Activated CD8-positive, alpha-beta memory T cell treated with anti-CD3 and anti-CD28 coated beads, Interleukin-2, amount 50 U/mL, for 1 hour (primary cell): ENCODE results near the gene PNMA6E.
"Not testable (repeated sequence)": the region's sequence is repeated elsewhere in the genome, so short reads cannot be mapped to it uniquely, and the experiment has no call there.

ENCODE experiments used
- DNase-seq: peaks from one replicate; pipeline ENCODE4 v3.0.0-alpha.2; 2020; ENCODE audit errors: extremely low read depth

Gene PNMA6E

DNA sequence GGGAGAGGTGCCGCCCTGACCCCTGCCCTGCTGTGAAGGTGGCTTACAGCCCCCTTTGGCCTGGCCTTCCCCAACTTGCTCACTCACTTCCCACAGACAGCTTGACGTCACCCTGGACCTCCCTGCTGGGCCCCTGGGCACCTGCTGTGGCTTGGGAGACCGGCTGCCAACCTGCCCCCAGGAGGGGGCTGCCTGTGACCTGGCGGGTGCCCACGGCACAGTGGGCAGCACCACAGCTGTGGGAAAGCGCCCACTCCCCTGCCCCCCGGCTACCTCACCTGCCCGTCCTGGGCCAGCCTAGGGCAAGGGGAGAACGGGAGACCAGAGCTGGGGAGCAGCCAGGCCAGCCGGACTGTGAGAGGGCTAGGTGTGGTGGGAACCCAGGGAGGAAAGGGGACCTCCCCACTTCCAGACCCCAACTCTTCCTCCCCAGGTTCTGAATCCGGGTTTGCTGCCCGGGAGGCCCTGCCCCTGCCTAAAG is 7.8 kb upstream of the PNMA6E start:
- no peak for DNase-seq

DNA sequence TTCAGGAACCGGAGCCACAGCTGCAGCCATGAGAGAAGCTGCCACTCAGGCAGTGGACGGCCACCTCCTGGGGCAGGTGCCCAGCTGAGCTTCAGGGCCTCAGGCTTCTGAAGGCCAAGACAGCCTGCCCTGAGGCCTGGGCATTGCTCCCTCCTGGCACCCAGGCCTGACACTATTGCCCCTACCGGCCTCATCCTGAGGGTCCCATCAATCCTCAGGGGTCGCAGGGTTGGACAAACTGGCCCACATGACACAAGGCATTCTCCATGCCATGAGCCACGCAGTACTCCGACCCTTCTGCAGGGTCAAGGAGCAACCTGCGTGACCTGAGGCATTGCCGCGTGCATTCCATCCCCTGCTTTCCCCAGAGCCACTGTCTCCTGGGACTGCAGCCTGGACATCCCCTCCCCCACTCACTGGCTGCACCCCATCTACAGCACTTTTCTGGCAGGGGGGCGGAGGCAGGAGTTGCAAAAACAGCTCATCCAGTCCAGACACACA is 7.1 kb upstream of the PNMA6E start:
- DNase-seq: no peak

DNA sequence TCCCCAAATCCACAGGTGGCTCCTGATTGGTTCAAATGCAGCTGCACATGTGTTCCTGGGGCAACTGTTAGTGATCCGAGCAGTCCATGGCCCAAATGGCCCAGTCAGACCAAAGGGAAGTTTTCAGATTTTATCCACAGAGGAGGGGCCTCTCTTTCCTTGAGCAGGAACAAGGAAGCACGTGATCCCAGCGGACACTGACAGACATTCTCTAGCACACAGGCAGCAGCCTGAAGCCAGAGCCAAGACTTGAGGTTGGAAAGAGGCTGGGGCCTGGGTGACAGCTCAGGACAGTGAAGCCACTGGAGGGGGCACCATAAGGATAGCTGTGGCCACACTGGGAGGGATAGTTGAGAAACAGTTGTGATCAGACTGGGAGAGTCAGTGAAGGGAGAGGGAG is 6.6 kb upstream of the PNMA6E start:
- no peak for DNase-seq

DNA sequence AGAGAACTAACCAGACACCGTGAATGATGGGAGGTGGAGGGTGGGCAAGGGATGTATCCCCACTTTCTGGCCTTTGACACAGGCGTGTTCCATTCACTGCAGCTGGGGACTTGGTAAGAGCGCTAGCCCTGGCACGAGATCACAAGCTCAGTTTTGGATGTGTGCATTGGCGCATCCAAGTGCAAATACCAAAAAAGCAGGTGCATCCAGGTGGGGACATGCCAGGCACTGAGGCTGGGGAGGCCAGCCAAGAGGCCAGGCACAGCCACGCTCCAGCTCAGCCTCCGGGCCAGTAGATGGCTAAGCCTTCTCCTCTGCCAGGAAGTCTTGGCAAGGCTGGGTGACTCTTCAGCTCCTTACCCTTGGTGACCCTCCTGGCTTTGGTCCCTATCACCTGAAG is 5.8 kb upstream of the PNMA6E start:
- DNase-seq: no peak

DNA sequence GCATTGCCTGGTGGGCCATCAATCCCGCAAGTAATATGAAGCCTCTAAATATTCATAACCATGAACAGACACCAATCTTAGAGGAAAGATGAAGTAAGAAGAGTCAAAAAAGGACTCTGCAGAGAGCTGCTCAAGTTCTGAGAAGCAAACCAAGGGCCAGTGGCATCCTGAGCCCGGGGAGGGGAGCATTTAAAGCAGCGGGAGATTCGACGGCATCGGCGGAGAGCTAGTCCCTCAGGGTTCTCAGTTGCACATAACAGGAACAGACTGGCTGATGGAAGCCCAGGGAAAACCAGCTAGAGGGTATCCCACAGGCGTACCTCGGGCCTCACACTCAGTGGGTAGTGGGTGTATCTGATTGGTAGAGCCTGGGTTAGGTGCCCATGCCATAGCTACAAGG is 4.9 kb upstream of the PNMA6E start:
- DNase-seq: no peak

DNA sequence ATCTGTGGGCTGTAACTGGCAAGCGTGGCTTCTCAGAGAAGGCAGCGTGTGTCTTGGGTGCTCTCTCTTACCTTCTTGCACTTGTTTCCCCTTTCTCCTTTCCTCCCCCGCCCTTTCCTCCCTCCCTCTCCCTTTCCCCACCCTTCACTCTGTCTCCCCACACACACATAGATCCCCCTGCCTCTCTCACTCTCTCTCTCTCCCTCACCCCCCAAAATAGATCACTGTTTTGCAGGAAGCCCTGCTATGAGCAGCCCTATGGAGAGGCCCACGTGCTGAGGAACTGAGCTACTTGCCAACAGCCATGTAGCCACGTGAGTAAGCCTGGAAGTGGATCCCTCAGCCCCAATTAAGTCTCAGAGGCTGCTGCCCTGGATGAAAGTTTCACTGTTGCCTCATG is 4.3 kb upstream of the PNMA6E start:
- no peak for DNase-seq

DNA sequence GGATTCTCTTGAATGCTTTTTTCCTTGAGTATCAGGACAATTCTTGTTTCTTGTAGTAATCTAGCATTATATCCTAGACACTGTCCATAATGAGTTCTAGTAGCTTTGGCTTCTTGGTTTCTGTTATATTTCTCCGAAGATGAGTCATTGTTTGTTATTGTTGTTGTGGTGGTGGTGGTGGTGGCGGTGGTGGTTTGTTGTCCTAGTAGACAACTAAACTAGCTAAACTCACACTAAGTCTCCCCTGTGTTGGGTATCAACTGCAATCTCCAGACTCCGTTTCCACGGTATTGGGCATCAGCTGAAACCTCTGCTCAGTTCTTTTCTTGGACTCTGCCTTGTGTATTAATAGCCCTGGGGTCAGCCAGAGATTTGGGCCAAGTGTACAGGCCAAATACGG is 3.2 kb upstream of the PNMA6E start:
- DNase-seq: not testable (repeated sequence)

DNA sequence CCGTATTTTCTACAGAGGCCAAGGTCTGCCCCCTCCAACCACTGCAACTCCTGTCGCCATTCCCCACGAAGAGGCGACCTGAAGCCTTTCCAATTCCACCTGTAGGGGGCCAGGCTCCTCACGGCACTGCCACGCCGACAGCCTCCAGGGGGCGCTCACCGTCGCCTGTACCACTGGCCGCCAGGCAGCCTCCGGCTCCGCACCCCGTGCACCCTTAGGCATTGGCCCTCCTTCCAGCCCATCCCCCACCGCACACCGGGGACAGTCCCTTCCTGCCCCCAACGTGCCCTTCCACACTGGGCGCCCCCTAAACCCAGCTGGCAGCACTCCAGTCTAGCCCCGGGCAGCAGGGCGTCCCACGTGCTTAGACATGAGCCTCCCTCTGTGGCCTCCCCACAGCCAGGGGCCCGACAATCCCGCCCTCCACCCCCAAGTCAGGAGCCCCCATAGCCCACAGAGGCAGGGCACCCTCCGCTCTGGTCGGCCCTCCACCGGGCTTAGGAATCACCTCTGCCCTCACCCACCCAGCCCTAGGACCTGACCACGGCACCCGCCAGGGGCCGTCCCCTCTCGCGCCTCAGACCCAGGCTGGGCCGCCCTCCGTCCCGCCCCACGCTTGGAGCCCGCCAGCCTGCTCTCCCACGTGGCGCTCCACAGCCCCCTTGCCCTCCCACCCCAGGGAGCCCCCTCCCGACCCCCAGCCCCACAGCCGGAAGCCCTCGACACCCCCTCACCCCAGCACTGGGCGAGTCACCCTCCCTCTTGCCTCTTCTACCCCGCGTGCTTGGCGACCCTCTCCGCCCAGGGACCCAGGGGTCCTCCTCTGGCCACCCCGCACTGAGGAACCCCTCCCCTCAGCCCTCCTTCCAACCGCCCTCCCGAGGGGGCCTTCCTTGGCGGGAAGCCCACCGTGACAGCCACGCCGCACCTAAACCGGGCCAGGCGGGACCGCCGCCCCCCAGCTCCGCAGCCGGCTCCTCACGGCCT is 711 bp downstream of the PNMA6E start:
- DNase-seq: no peak

DNA sequence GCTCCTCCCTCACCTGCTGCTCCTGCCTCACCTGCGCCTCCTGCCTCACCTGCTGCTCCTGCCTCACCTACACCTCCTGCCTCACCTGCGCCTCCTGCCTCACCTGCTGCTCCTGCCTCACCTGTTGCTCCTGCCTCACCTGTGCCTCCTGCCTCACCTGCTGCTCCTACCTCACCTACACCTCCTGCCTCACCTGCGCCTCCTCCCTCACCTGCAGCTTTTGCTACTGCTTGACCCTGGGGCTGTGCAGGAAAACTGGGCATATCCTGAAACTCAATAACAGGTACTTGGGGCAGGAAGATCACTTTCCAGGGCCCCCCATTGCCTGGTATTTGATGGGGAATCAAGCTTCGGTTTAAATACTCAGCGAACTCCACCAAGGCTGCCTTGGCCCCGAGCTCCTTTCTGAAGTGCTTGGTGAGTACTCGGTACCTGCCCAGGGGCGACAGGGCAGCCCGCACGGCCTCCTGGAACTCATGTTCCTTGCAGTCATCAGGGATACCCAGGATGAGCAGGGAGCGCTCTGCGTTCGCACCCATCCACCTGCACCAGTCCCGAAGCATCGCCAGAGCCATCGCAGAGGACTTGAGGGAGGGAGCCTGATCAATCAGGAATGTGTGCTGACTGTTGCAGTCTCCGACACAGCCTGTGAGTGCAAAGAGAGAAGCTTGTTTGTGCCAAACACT is 2.7 kb downstream of the PNMA6E start:
- no peak for DNase-seq

DNA sequence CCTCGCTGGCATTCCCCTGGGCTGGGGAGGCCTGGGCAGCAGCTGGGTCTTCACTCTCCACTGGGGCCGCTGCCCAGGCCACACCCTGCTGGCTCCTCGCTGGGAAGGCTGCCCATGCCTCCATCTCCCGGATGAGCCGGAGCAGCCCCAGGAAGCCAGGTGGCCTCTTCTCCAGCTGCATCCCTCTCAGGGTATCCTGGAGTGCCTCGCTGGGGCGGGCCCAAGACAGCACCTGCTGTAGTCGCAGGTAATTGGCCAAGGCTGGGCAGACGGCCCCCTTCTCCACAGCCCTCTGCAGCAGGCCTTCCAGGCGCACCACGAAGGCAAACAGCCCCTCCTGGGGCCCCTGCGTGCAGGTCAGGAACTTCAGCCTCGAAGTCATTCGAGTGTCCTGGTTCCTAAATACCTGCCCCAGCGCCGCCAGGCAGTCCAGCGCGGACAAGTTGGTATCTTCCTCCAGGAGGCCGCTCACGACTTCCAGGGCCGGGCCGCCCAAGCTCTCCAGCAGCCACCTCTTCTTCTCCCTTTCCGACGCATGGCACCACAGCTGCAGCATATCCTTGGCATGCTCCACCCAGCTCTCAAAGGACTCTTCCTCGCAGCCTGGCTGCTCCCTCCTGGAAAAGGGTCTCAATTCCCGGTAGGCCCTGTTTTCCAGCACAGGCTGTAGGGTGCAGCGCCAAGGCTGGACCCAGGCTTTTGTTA is 3.7 kb downstream of the PNMA6E start:
- no peak for DNase-seq

DNA sequence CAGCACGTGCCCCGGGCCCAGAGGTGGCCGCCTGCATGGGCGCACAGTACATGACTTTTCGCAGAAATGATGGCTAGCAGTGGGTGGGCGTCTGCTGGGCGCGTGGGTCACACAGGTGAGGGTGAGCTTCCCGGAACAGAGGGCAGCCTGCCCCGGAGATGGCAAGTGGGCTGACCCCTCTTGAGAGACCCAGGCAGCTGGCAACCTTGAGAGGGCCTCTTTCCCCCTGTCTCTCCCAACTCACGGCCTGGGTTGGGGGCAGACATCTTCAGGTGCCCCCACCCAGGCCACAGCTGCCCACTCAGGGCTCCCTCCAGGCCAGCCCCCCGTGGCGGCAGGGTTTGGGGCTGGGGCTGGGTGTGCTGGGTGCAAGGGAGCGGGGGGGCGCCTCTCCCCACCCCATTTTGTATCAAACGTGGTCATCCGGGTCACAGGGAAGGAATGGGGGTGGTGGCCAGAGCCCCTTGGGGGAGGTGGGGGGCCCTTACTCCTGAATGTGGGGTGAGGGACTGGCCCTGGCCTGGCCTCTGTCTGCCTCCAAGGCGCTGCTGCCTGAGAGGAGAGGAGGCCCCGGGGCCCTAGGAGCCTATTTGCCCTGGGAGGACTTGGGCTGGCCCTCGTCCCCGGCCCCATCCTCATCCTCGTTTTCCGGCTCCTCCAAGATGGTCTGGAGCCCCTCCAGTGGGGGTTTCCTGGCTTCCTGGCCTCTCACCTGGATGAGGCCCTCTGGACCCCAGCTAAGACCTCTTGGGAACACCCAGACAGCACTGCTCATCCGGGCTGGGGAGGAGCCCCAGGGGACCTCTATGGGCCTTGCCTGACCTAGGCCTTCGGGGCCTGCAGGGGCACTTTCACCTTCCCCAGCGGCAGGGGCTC is 4.6 kb downstream of the PNMA6E start:
- DNase-seq: no peak

DNA sequence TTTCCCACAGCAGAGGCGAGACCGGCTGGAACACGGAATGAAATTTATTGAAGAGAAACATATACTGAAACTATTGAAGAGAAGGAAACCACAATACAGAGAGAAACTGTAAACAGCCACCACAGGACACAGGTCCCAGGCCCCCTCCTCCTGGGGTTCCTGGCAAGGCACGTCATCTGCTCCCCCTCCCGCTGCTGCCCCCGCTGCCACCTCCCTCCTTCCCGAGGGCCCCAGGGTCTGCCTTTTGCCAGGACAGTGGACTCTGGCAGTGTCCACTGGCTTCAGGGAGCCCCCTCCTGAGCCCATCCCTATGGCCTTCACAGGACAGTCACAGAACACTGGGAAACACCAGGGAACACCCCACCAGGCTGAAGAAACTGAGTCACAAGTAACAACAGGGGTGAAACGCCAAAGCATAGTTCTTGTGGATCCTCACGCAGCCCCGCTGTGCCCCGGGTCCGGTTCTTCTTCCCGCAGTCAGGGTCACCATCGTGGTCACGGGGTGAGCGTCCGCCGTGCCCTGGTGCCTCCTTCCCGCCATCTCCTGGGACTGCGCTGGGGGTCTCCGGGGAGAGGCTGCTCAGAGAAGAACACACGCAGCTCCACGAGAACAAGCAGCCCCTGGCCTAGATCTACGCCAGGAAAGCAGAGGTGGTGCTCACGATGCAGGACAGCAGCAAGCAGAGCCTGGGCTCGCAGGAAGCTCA is 5.4 kb downstream of the PNMA6E start:
- DNase-seq: no peak

DNA sequence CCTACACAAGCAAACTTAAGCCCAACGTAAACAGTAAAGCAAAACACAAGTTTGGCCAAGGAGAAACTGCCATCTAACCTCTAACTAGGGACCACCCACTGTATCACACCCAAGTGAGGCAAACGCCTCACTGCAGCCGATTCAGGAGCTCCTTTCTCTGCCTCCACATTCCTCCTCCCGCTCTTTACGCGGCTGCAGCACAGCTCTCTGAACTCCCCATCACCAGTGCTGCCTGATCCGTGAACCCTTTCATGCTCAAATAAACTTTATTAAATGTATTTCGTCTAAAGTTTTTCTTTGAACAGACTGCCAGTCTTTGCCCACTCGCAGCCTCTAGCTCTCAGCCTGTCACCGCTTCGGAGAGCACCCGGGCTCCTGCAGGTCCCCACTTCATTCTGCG is 6.5 kb downstream of the PNMA6E start:
- DNase-seq: no peak

DNA sequence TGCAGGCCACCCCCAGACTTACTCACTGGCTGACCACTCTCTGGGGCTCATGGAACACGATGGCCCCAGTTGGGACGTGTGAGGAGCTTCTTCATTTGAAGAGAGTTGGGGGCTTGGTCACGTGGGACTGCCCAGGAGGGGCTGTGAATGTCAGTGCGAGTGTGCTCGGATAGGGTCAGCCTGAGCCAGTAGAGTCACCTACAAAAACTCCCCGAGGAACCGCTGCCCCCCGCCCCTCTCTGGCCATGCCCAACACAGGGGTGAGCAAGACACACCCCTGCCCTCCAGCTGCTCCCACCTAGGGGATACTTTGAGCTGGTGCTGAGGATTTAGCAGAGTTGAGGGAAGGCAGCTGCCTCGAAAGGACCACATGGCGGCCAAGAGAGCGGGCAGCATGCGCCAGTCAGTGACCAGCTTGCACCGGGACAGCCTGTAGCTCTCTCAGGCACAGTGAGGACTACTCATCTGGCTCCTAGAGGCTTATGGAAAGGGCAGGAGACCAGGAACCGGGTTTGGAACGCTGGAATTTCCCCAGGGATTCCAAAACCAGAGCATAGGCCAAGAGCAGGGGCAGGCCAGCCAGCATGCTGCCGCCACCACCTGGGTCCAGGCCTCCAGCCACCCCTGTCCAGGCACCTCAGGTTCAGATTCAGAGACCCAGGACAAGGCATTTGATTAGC is 8.4 kb downstream of the PNMA6E start:
- no peak for DNase-seq

DNA sequence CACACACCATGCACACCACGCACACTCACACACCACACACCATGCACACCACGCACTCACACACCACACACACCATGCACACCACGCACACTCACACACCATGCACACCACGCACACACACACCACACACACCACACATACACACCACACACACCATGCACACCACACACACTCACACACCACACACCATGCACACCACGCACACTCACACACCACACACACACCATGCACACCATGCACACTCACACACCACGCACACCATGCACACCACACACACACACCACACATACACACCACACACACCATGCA is 11.7 kb downstream of the PNMA6E start:
- not testable (repeated sequence) for DNase-seq

DNA sequence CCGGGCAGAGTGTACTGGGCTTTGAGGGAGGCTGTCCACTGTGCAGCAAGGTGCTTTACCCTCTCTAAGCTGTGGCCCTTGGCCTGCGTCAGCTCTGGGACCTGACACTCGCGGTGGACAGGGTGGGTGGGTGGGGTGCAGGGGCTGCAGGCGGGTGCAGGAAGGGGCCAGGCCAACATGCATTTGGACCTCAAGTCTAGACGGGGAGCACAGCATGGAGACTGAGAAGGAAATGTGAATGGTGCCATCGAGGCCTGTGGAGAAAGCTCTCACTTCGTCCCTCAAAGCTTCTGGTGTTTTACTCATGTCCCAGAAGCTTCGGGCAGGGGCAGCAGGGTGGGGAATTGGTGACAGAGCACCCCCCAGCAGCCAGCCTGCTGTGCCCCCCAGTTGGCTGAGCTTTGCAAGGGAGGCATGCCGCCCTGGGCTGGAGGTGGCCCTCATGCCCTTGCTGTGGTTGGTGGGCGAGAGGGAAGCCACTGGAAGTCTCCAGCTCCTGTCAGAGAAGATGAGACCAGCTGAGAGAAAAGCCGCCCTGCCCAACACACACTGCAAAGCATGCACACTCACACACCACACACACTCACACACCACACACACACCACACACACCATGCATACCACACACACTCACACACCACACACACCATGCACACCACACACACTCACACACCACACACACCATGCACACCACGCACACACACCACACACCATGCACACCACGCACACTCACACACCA is 12.3 kb downstream of the PNMA6E start:
- DNase-seq: no peak

DNA sequence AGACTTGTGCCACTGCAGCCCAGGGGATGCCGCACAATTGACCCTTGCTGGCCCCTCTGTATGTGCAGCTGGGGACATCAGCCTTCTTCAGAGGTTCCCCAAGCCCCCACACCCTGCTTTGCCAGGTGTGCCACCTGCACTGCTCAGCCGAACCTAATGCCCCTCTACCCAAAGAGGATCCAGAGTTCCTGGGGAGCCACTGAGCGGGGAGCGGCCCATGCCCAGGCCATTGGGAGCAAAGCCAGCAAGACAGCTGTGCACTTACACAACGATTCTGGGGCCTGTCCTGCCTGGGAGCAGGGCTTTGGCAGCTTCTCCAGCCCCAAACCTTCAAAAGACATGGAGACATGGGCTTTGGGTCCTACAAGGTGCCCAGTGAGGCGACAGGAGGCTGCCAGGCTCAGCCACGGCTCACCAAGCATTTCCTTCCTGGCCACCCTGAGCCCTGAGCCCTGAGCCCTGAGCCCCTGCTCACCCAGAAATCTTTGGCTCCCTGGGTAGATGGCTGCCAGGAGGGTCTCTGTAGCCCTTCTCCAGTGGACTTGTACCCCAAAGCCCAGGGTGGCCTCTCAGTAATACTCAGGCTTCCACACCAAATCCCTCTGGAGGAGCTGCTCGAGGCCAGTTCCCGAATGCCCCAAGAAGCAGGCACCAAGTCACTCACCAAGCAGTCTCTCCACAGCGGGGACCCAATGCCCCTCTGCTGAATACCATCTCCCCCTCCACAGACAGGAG is 13.0 kb downstream of the PNMA6E start:
- DNase-seq: no peak

DNA sequence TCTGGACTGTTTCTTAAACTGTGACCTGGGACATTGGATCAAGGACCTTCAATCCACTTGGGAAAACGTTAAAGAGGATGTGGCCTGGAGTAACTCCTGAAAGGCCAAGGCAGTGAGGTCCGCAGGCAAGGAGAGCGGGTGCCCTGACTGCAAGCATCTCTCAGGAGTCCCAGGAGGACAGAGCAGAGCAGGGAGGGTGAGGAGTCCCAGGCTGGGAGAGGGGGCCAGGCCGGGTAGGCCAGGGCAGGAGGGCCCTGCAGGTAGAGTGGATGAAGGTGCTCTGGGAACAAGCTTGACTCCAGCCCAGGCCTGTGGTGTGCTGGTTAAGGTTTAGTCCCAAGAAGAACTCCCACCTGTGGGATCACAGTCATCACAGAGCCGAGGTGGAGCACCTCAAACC is 13.8 kb downstream of the PNMA6E start:
- no peak for DNase-seq

DNA sequence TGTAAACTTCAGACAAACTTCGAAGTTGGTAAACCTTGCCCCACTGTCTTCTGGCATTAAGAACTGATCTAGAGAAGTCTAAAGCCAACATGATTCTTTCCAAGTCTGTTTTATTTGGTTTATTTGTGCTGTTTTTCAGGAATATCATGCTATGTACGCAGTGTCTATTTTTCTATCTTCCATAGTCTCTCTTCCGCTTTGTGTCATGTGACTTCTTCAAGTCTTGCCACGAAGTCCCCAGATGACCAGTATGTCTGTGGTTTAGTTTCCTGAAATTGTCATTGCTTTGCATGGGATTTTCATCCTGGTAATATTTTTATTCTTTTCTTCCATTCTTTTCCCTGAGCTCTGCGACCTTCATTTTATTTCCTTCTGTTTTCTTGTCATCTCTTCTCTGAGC is 15.1 kb downstream of the PNMA6E start:
- no peak for DNase-seq
